Right lobe of liver (tissue), 6 donors: ENCODE measurements around the gene SDK1. TPM values are rescaled to one million over a fixed set of nuclear protein-coding genes. Genes with fewer than 3 reads are reported as not detected.

Experiments
- ATAC-seq, 4 donors: fragments of 200-7000 bp; cut with Tn5 transposase; one replicate each; pipeline ENCODE4 v1.9.1; 2020; ENCODE audit warnings: mild to moderate bottlenecking in 4 of 4, moderate library complexity in 4 of 4
- DNase-seq, 3 donors: peaks; one replicate each; pipeline ENCODE4 v3.0.0-alpha.2; 2020
- H3K27ac ChIP-seq, 3 donors: fragments of 200-600 bp; one replicate each; pipeline ENCODE4 v1.8.0; 2022
- H3K27me3 ChIP-seq, 2 donors: fragments of 200-600 bp; one replicate each; pipeline ENCODE4 v1.8.0; 2022
- H3K36me3 ChIP-seq, 4 donors: fragments of 200-600 bp; sonication (generic) in 1 of 4; one replicate each; pipeline versions ENCODE4 v1.5.1 to v1.8.0; 2017 to 2022; ENCODE audit warnings: control low read depth in 1 of 4
- H3K4me1 ChIP-seq, 4 donors: fragments of 200-600 bp; sonication (generic) in 1 of 4; one replicate each; pipeline versions ENCODE4 v1.5.1 to v1.8.0; 2017 to 2022; ENCODE audit warnings: control low read depth in 1 of 4
- H3K4me3 ChIP-seq, 3 donors: fragments of 200-600 bp; one replicate each; pipeline ENCODE4 v1.8.0; 2022
- H3K9me3 ChIP-seq, 4 donors: fragments of 200-600 bp; sonication (generic) in 1 of 4; one replicate each; pipeline versions ENCODE4 v1.5.1 to v1.8.0; 2017 to 2022; ENCODE audit warnings: control low read depth in 1 of 4
- CTCF ChIP-seq, 4 donors: fragments of 200-600 bp in 3 of 4; fragments of 450-650 bp in 1 of 4; IDR thresholded peaks; one replicate each; pipeline versions ENCODE4 v1.5.1 to v1.8.0; 2016 to 2022; ENCODE audit warnings: antibody characterized with exemption in 4 of 4, mild to moderate bottlenecking in 2 of 4
- POLR2A ChIP-seq: fragments of 450-650 bp; IDR thresholded peaks from one replicate; pipeline ENCODE4 v1.6.1; 2017; ENCODE audit warnings: antibody characterized with exemption, mild to moderate bottlenecking
- WGBS: methylation state at CpG from one replicate; pipeline ENCODE4 v1.1.6; 2018; ENCODE audit warnings: low coverage, low lambda C conversion rate; ENCODE audit not compliant: insufficient coverage; ENCODE audit errors: missing lambda C conversion rate; 5-methylcytosine and 5-hydroxymethylcytosine counted together
- intact Hi-C, 2 donors: fragments of 100-400 bp; cut with DNase I; formaldehyde crosslinking; loops; one replicate each; pipeline versions ENCODE4 v1.11.2 to v1.14.1; 2022
- total RNA-seq, 6 experiments: library from RNA; depleted of rRNA in 2 of 6; stranded (reverse); fragments of >200 nt in 2 of 6; fragmentation: NEBNext Ultra II Directional in 3 of 6; extraction: Animal tissue kit (Norgen Biotek cat#: 25700) in 3 of 6; gene quantifications; one replicate each; pipeline versions ENCODE4 v1.1.0 to v1.2.4, GENCODE V29; 2016 to 2023
- donor health status: DM: no; HTN: yes; CAD: no.
- donor health status: DM: no; HTN: no; CAD: no.
- donor health status: DM: no; HTN: no; CAD: no.
- donor health status: DM: no; HTN: yes; CAD: no.
- donor health status: DM: no; HTN: yes; CAD: no.

The SDK1 gene
- total RNA-seq, 6 experiments from 2014 or later, result 0.07 to 1.4 (median 0.65) TPM

GRCh38 chr7:3312583-3312982 is 11.5 kb downstream of the SDK1 start:
- H3K4me1 ChIP-seq, result peaks cover 0 to 2% (median 0%) of the 10 kb centered on the region in 4 donors
- H3K36me3 ChIP-seq, result no peaks in the 10 kb centered on the region
- H3K4me3 ChIP-seq, result no peak overlapping the region
- H3K27ac ChIP-seq, result no peak overlapping the region
- 67% methylated on average over 2 of the region's 2 CpGs for WGBS
- TF ChIP-seq POLR2A, result no peak
- no peak for TF ChIP-seq CTCF (IDR thresholded peaks at IDR 0.05)
- DNase-seq, result no peak
- no peak for ATAC-seq
- H3K27me3 ChIP-seq, result no peaks in the 10 kb centered on the region
- no peaks in the 10 kb centered on the region for H3K9me3 ChIP-seq
- intact Hi-C loops, result no loop called here

GRCh38 chr7:3318874-3319273 is 17.8 kb downstream of the SDK1 start:
- Histone ChIP-seq H3K4me1 (no peaks in the 10 kb centered on the region), H3K4me3 (no peak overlapping the region), H3K27me3 (no peaks in the 10 kb centered on the region), H3K9me3 (no peaks in the 10 kb centered on the region), H3K36me3 (no peaks in the 10 kb centered on the region), H3K27ac (no peak overlapping the region)
- ATAC-seq, result no peak
- DNase-seq, result no peak
- TF ChIP-seq CTCF (IDR thresholded peaks at IDR 0.05) (no peak), POLR2A (no peak)
- WGBS, result 65% methylated on average over 3 of the region's 4 CpGs
- intact Hi-C loops, result no loop called here

- no peaks in the 10 kb centered on the region for H3K36me3 ChIP-seq
- H3K9me3 ChIP-seq, result no peaks in the 10 kb centered on the region
- no peak overlapping the region for H3K4me3 ChIP-seq
- 56% methylated on average over 4 of the region's 4 CpGs for WGBS
- intact Hi-C loops, result no loop called here
- no peaks in the 10 kb centered on the region for H3K27me3 ChIP-seq
- H3K4me1 ChIP-seq, result no peaks in the 10 kb centered on the region
- no peak for ATAC-seq
- TF ChIP-seq POLR2A (no peak), CTCF (IDR thresholded peaks at IDR 0.05) (no peak)
- no peak for DNase-seq
- H3K27ac ChIP-seq, result no peak overlapping the region
Measured at GRCh38 chr7:3321206-3321605, 20.2 kb downstream of the SDK1 start.

- no peak for ATAC-seq
- TF ChIP-seq POLR2A, result no peak
- H3K36me3 ChIP-seq, result no peaks in the 10 kb centered on the region
- no peak overlapping the region for H3K27ac ChIP-seq
- intact Hi-C loops, result no loop called here
- no peak overlapping the region for H3K4me3 ChIP-seq
- no peaks in the 10 kb centered on the region for H3K4me1 ChIP-seq
- 76% methylated on average over 3 of the region's 3 CpGs for WGBS
- DNase-seq, result no peak
- H3K9me3 ChIP-seq, result no peaks in the 10 kb centered on the region
- no peaks in the 10 kb centered on the region for H3K27me3 ChIP-seq
Measured at GRCh38 chr7:3321745-3322144, 20.7 kb downstream of the SDK1 start.

- Histone ChIP-seq H3K36me3 (no peaks in the 10 kb centered on the region), H3K27me3 (no peaks in the 10 kb centered on the region), H3K4me1 (no peaks in the 10 kb centered on the region), H3K9me3 (no peaks in the 10 kb centered on the region), H3K27ac (no peak overlapping the region), H3K4me3 (no peak overlapping the region)
- ATAC-seq, result no peak
- intact Hi-C loops, result no loop called here
- no peak for DNase-seq
- no peak for TF ChIP-seq POLR2A
- no peak for TF ChIP-seq CTCF (IDR thresholded peaks at IDR 0.05)
- 78% methylated on average over 1 of the region's 1 CpG for WGBS
Measured at GRCh38 chr7:3326246-3326645, 25.2 kb downstream of the SDK1 start.
